Uterus (tissue), 4 donors: ENCODE measurements around the gene MRPL48. TPM values are rescaled to one million over a fixed set of nuclear protein-coding genes. Genes with fewer than 3 reads are reported as not detected.
"Not testable (repeated sequence)": the region's sequence is repeated elsewhere in the genome, so short reads cannot be mapped to it uniquely, and the experiment has no call there.

Source experiments
- DNase-seq, 2 donors: peaks; one replicate each; pipeline ENCODE4 v3.0.0-alpha.2; 2019 to 2020
- H3K27ac ChIP-seq, 2 donors: fragments of 200-600 bp; sonication (generic); 1 replicate in 1 of 2; 2 replicates in 1 of 2; pipeline ENCODE4 v1.5.1; 2016 to 2018
- H3K27me3 ChIP-seq, 2 donors: fragments of 200-600 bp; sonication (generic); one replicate each; pipeline ENCODE4 v1.5.1; 2018 to 2019; ENCODE audit warnings: control low read depth in 1 of 2
- H3K36me3 ChIP-seq, 2 donors: fragments of 200-600 bp; sonication (generic); one replicate each; pipeline ENCODE4 v1.5.1; 2019; ENCODE audit warnings: control low read depth in 1 of 2
- H3K4me1 ChIP-seq, 2 donors: fragments of 200-600 bp; sonication (generic); one replicate each; pipeline ENCODE4 v1.5.1; 2018 to 2019; ENCODE audit warnings: control low read depth in 1 of 2
- H3K4me3 ChIP-seq, 2 donors: fragments of 200-600 bp; sonication (generic); 1 replicate in 1 of 2; 2 replicates in 1 of 2; pipeline ENCODE4 v1.5.1; 2018 to 2019; ENCODE audit warnings: mild to moderate bottlenecking in 1 of 2
- H3K9me3 ChIP-seq, 2 donors: fragments of 200-600 bp; sonication (generic); one replicate each; pipeline ENCODE4 v1.5.1; 2019; ENCODE audit warnings: control low read depth in 1 of 2
- CTCF ChIP-seq, 4 experiments: fragments of 200-600 bp in 2 of 4; fragments of 450-650 bp in 2 of 4; sonication (generic) in 2 of 4; IDR thresholded peaks; one replicate each; pipeline ENCODE4 v1.5.1; 2016 to 2019; ENCODE audit warnings: antibody characterized with exemption in 4 of 4, mild to moderate bottlenecking in 2 of 4, moderate library complexity in 1 of 4
- POLR2A ChIP-seq, 2 donors: fragments of 450-650 bp; IDR thresholded peaks; one replicate each; pipeline ENCODE4 v1.6.1; 2016; ENCODE audit warnings: antibody characterized with exemption in 2 of 2, mild to moderate bottlenecking in 1 of 2, moderate library complexity in 1 of 2
- intact Hi-C: fragments of 100-400 bp; cut with DNase I; formaldehyde crosslinking; loops from one replicate; pipeline ENCODE4 v1.15.1; 2023; ENCODE audit warnings: low total_unique reads
- total RNA-seq, 4 donors: library from RNA; depleted of rRNA in 3 of 4; stranded (reverse); fragments of >200 nt in 3 of 4; gene quantifications; one replicate each; pipeline versions ENCODE4 v1.1.0 to v1.2.4, GENCODE V29; 2014 to 2023
- donor health status: DM: yes; HTN: yes; CAD: no.

The MRPL48 gene
- total RNA-seq, 4 donors from 2014 or later: 5.6 to 29.6 (median 11.9) TPM

- Histone ChIP-seq H3K27me3 (no peaks in the 10 kb centered on the region), H3K4me3 (peak overlapping the region; percentile 77 to 88), H3K4me1 (peaks cover 0 to 11% of the 10 kb centered on the region in 2 donors), H3K9me3 (no peaks in the 10 kb centered on the region), H3K27ac (peak overlapping the region; percentile 74 to 88), H3K36me3 (no peaks in the 10 kb centered on the region)
- intact Hi-C loops: no loop called here
- DNase-seq: no peak
- TF ChIP-seq CTCF (IDR thresholded peaks at IDR 0.05) (no peak), POLR2A (IDR thresholded peaks at IDR 0.05) (no peak)
These were observed 88.2 kb downstream of the MRPL48 start for GRCh38 chr11:73875840-73876239.

- intact Hi-C loops: no loop called here
- DNase-seq: peak; percentile 91 to 93
- no peaks in the 10 kb centered on the region for H3K27me3 ChIP-seq
- H3K36me3 ChIP-seq: no peaks in the 10 kb centered on the region
- peak within 1 kb of the TSS; percentile 77 to 88 for H3K4me3 ChIP-seq
- peaks cover 0 to 11% of the 10 kb centered on the region in 2 donors for H3K4me1 ChIP-seq
- peak within 1 kb of the TSS; percentile 74 to 88 for H3K27ac ChIP-seq
- TF ChIP-seq CTCF (IDR thresholded peaks at IDR 0.05) (peak in 1 of 4 experiments; percentile 24), POLR2A (IDR thresholded peaks at IDR 0.05) (peak; percentile 12 to 50)
- no peaks in the 10 kb centered on the region for H3K9me3 ChIP-seq
These were observed 89.0 kb downstream of the MRPL48 start, which contains the start of the genes COA4 and PAAF1 for GRCh38 chr11:73876424-73877310. Gene COA4 (minus strand): TSS chr11:73876846. CDS start chr11:73873378, 3,468 bp downstream. Gene PAAF1 (plus strand): TSS chr11:73876999. CDS start chr11:73877022, 23 bp downstream.

DNA sequence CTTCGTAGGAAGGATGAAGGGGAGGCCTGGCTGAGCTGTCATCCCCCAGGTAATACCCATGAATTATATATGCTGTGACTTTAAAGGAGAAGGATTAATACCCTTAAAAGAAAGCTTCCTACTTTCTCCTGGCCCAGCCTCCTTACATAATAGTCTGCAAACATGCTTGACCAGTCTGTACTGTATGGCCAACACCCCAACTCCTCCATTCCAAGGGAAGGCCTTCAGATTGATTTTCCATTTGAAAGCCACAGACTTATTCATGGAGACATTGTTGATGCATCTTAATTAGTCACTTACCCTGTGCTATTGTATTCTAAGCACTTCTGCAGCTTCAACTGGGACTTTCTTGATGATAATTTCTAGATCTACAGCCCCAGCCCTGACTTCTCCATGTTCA is 91.1 kb downstream of the MRPL48 start:
- intact Hi-C loops: no loop called here
- Histone ChIP-seq H3K4me3 (no peak overlapping the region), H3K27me3 (no peaks in the 10 kb centered on the region), H3K4me1 (peaks cover 0 to 11% of the 10 kb centered on the region in 2 donors), H3K27ac (no peak overlapping the region), H3K36me3 (no peaks in the 10 kb centered on the region), H3K9me3 (no peaks in the 10 kb centered on the region)
- no peak for DNase-seq
- TF ChIP-seq POLR2A (IDR thresholded peaks at IDR 0.05): no peak
- no peak for TF ChIP-seq CTCF (IDR thresholded peaks at IDR 0.05)

GRCh38 chr11:73880449-73880848 is 92.8 kb downstream of the MRPL48 start:
- intact Hi-C loops, H3K36me3 ChIP-seq, H3K27me3 ChIP-seq, DNase-seq, H3K4me3 ChIP-seq, H3K27ac ChIP-seq, H3K9me3 ChIP-seq: not testable (repeated sequence)
- peaks cover 0 to 11% of the 10 kb centered on the region in 2 donors for H3K4me1 ChIP-seq

GRCh38 chr11:73883856-73884255 is 96.2 kb downstream of the MRPL48 start:
- H3K27me3 ChIP-seq: no peaks in the 10 kb centered on the region
- no peaks in the 10 kb centered on the region for H3K9me3 ChIP-seq
- H3K36me3 ChIP-seq: no peaks in the 10 kb centered on the region
- no peak overlapping the region for H3K27ac ChIP-seq
- intact Hi-C loops: no loop called here
- H3K4me1 ChIP-seq: no peaks in the 10 kb centered on the region
- no peak for TF ChIP-seq POLR2A (IDR thresholded peaks at IDR 0.05)
- no peak for TF ChIP-seq CTCF (IDR thresholded peaks at IDR 0.05)
- H3K4me3 ChIP-seq: no peak overlapping the region
- DNase-seq: no peak
